ENCODE data around the gene APEH.

Gene APEH

DNA sequence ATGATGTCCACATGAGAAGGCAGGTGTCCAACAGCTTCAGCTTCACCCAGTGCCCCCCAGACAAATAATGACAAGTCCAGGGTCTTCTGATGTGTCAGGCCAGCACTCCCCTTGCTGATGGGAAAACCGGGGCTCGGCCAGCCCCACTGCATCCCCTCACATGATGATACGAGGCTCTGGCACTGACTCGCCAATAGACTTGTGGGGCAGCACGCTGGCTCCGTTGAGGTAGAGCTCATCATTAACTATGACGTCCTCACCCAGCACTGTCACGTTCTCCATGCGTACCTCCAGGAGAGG lies 47.4 kb downstream of the APEH start:
- TF ChIP-seq, protein P1, sequence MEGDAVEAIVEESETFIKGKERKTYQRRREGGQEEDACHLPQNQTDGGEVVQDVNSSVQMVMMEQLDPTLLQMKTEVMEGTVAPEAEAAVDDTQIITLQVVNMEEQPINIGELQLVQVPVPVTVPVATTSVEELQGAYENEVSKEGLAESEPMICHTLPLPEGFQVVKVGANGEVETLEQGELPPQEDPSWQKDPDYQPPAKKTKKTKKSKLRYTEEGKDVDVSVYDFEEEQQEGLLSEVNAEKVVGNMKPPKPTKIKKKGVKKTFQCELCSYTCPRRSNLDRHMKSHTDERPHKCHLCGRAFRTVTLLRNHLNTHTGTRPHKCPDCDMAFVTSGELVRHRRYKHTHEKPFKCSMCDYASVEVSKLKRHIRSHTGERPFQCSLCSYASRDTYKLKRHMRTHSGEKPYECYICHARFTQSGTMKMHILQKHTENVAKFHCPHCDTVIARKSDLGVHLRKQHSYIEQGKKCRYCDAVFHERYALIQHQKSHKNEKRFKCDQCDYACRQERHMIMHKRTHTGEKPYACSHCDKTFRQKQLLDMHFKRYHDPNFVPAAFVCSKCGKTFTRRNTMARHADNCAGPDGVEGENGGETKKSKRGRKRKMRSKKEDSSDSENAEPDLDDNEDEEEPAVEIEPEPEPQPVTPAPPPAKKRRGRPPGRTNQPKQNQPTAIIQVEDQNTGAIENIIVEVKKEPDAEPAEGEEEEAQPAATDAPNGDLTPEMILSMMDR (IDR thresholded peaks at IDR 0.05; ENCODE audit: insufficient read depth, low read depth, low read length, missing control alignments), result no peak
- H3K4me3 ChIP-seq (ENCODE audit: low read length), result no peak overlapping the region
- DNase-seq (ENCODE audit: low read depth), result no peak

DNA sequence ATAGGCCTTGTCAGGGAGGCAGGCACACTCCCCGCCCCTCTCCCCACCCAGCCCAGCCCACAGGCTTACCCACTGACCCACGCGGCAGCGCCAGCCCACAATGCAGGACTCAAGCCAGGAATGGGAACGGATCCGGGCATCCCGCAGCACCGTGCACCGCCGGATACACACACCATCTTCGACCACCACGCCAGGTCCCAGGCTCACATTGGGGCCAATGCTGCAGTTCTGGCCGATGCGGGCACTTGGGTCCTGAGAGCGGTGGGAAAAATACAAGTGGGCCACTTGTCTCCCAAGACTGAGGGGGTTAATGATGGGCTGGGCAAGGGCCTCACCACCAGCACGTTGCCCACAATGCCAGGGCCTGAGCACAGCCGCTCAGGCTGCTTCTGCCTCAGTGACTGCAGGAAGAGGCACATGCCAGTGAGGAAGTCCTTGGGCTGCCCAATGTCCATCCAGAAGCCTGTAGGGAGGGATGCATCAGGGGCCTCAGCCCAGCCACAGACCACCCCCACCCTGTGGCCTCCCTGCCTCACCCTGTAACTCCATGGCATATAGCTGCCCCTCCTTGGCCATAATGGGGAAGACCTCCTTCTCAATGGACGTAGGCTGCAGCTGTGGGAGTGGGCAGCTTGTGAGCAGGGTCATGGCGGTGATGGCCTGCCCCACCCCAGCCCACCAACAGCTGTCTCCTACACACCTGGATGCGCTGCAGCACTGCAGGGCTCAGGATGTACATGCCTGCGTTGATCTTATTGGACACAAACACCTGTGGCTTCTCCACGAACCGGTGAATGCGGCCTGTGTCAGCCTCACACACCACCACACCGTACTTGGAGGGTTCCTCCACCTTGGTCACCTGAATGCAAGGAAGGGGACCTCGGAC lies 48.0 kb downstream of the APEH start:
- DNase-seq (ENCODE audit: low read depth), result no peak
- no peak overlapping the region for H3K4me3 ChIP-seq (ENCODE audit: low read length)

DNA sequence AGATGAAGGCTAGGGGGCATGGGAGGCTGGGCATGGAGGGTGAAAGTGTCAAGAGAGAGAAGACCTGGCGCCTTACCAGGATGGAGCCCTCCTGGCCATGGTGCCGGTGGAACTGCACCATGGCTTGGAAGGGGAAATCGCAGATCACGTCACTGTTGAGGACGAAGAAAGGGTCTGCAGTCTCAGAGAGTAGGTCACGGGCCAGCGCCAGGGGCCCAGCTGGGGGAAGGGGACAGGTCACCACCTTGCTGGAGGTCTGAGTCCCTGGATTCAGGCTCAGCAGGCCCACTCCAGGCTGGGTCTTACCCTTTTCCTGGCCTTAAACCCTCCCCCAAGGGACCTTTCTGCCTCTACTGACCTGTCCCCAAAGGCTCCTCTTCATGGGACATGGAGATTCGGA lies 48.7 kb downstream of the APEH start:
- H3K4me3 ChIP-seq (ENCODE audit: low read length), result peak overlapping the region; percentile 99
- DNase-seq (ENCODE audit: low read depth), result no peak
- TF ChIP-seq, protein P1 (IDR thresholded peaks at IDR 0.05; ENCODE audit: insufficient read depth, low read depth, low read length, missing control alignments), result no peak

More for the DNA sequence above, 48.0 kb downstream of the APEH start:
- TF ChIP-seq, protein P1 (IDR thresholded peaks at IDR 0.05; ENCODE audit: insufficient read depth, low read depth, low read length, missing control alignments), result no peak

DNA sequence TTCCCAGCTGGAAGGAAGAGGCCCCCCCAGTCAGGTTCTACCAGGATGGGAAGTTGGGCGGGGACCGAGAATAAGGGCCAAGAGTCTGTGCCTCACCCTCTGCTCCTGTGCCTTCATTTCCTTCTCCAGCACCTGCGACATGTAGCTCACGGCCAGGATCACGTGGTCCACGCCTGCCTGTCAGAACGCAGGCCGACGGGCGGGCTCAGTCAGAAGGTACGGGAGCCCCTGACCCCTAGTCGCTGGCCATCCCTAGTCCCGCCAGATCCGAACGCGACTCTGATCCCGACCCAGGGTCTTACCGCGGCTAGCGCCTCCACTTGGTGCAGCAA lies 49.1 kb downstream of the APEH start:
- peak overlapping the region; percentile 99 for H3K4me3 ChIP-seq (ENCODE audit: low read length)
- TF ChIP-seq, protein P1 (IDR thresholded peaks at IDR 0.05; ENCODE audit: insufficient read depth, low read depth, low read length, missing control alignments), result no peak
- DNase-seq (ENCODE audit: low read depth), result peak; percentile 74

DNA sequence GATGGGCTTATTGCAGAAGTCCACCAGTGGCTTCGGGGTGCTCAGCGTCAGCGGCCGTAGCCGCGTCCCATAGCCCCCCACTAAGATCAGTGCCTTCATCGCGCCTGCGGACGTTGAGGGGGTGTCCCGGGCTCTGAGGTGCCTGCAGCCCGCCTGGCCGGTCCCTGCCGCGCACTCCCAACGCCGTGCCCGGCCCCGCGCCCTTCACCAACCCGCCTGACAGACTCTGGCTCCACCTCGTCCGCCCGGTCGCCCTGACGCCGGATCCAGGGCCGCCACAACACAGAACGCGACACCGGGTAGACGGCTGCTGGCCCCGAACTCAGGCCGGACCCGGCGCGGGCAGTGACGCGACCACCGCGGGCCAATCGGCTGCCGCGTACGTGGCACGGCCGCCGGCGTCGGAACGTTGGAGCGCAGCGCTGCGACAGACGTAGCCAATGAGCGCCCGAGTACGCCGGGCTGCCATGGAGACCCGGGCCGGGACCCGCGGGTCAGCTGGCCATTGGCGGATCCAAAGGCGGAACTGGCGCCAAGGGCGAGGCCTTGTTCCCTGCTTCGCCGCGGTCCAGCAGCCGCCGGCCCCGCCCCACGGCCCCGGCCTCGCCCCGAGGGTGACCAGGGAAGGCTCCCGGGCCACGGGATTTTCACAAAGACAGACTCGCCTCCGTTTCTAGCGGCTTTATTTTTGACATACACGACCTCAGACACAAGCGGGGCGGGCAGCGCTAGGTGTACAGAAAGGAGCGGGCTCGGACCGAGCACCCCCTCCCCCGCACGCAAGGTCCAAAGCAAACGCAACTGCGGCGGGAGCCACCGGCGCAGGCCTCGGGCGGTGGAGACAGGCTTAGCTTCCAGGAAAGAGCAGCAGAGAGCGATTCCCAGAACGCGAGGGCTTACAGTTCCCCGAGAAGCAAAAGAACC lies 49.7 kb downstream of the APEH start, which contains the start of gene GMPPB:
Gene GMPPB, minus strand, starts transcription at position 324 of the 924 bp plus-strand sequence. Its CDS starts 225 bp downstream, at position 99.
- DNase-seq (ENCODE audit: low read depth), result peak; percentile 98
- TF ChIP-seq, protein P1 (IDR thresholded peaks at IDR 0.05; ENCODE audit: insufficient read depth, low read depth, low read length, missing control alignments), result no peak
- peak within 1 kb of the TSS; percentile 99 for H3K4me3 ChIP-seq (ENCODE audit: low read length)

DNA sequence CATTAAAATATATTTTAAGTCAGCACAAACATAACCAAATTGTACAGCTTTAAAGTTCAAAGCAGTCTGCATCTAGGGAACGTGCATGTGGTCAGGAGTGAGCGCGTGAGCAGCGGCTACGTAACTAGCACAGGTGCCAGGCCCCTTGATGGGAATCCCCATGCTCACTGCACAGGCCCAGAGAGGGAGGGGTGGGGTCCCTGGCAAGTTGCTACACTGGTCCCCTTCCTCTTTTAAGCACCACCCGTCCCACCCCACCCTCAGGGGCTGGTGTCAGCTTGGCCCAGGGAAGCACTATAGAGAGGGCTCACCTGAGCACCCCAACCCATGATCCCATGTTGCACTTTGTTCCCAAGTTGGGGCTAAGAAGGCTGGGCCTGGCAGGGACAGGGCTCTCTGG lies 50.4 kb downstream of the APEH start:
- peak overlapping the region; percentile 99 for H3K4me3 ChIP-seq (ENCODE audit: low read length)
- peak; percentile 23 for DNase-seq (ENCODE audit: low read depth)
- TF ChIP-seq, protein P1 (IDR thresholded peaks at IDR 0.05; ENCODE audit: insufficient read depth, low read depth, low read length, missing control alignments), result no peak

Data from epithelial cell of esophagus (primary cell).